Gastroesophageal sphincter (tissue), 3 donors: Measurements from ENCODE around the gene MINDY3.

Experiments used
- CTCF ChIP-seq, 4 experiments: fragments of 200-600 bp in 2 of 4; fragments of 450-650 bp in 2 of 4; sonication (generic) in 1 of 4; IDR thresholded peaks; one replicate each; pipeline ENCODE4 v1.5.1; 2017 to 2019; ENCODE audit warnings: antibody characterized with exemption in 4 of 4, mild to moderate bottlenecking in 2 of 4, moderate library complexity in 2 of 4
- POLR2A ChIP-seq, 2 donors: fragments of 450-650 bp; IDR thresholded peaks; one replicate each; pipeline ENCODE4 v1.6.1; 2017; ENCODE audit warnings: antibody characterized with exemption in 2 of 2, mild to moderate bottlenecking in 2 of 2, moderate library complexity in 1 of 2

- TF ChIP-seq CTCF (IDR thresholded peaks at IDR 0.05) (no peak), POLR2A (IDR thresholded peaks at IDR 0.05) (no peak)
These were observed 21.2 kb upstream of the MINDY3 start for GRCh38 chr10:15881542-15881941.
